ENCODE data around the gene IL9.

DNA sequence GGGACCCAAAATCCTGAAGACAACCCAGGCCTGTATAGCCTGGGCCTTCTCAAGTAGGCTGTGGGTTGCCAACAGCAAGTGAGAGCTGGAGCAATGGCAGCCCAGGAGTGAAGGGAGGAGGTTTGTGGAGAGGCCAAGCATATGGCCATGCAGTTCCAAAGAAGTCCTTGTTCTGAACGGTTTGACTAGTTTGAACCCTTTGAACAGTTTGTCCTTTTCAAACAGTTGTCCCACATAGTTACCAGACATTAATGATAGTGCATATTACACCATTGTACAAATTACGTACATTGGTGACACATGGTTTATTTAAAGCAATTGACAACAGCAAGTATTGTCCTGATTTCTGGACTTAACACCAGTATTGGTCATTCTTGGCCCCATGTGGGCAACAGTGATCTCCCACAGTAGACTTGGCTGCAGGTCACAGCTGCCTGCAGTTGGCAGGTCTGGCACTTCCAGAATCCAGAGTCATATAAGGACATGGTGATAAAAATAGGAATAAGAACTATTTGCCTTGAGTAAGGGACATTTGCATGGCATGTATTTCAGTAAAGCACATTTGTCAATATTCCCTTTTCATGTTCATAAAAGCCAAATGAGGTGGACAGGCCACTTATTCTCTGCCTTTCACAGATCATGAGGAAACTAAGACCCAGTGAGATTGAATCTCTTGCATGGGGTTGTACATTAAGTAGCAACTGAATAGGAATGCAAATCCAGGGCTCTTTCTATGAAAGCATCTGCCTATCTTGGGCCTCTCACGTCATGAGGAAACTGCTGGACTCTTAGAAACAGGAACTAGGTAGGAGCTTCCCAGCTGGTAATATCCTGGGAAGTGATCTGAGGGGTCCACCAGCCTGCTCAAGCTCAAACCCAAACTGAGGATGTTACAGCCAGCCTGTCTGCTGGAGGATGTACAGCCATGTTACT is 30.9 kb downstream of the IL9 start:
- no peak for TF ChIP-seq POLR2A (IDR thresholded peaks at IDR 0.05; ENCODE audit: low read length)
- TF ChIP-seq GATA1 (IDR thresholded peaks at IDR 0.05; ENCODE audit: low read depth, low read length), result no peak

All from erythroblast (primary cell).